NT2/D1 (cell line): ENCODE measurements around the gene LZTS3.
"Not testable (repeated sequence)": the region's sequence is repeated elsewhere in the genome, so short reads cannot be mapped to it uniquely, and the experiment has no call there.

Experiments
- YY1 ChIP-seq: IDR thresholded peaks from 2 replicates; pipeline ENCODE4 v1.6.1; 2011; ENCODE audit not compliant: insufficient read length, insufficient read depth
- ZNF274 ChIP-seq: IDR thresholded peaks from 2 replicates; pipeline ENCODE4 v1.6.1; 2011; ENCODE audit warnings: mild to moderate bottlenecking, low read depth, low read length

DNA sequence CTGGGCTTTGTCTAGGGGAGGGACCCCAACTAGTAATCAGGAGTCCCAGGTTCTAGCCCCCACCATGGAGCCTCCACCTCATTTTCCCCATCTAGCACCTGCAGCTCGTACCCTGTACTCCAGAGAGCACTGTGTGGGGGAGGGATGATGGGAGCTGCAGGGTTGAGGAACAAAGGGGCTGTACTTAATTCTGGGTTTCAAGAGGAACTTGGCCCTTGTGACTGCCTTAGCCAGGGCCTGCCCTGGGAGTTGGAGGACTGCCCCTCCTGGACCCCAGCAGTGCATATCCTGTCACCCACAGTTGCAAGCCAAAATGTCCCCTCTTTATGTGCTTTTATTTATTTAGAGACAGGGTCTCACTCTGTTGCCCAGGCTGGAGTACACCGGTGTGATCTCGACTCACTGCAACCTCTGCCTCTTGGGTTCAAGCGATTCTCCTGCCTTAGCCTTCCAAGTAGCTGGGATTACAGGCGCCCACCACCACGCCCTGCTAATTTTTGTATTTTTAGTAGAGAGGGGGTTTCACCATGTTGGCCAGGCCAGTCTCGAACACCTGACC, 42.1 kb upstream of the LZTS3 start:
- TF ChIP-seq YY1, ZNF274: not testable (repeated sequence)
